T-helper 1 cell treated with Interleukin-12 subunit alpha and Interleukin-12 subunit beta and Interleukin-4 antibody, amounts not matched to agents 30 ng/mL and 1 ng/mL, for 36 hours (primary cell): Measurements from ENCODE around the gene KCNJ12. TPM values are rescaled to one million over a fixed set of nuclear protein-coding genes. Genes with fewer than 3 reads are reported as not detected.
"Not testable (repeated sequence)": the region's sequence is repeated elsewhere in the genome, so short reads cannot be mapped to it uniquely, and the experiment has no call there.

Experiments used
- intact Hi-C: fragments of 100-400 bp; cut with micrococcal nuclease; formaldehyde crosslinking; loops from one replicate; pipeline ENCODE4 v1.15.1; 2024
- total RNA-seq: library from RNA; stranded (reverse); gene quantifications from 2 replicates; pipeline ENCODE4 v1.2.3, GENCODE V29; 2022

The KCNJ12 gene
- total RNA-seq, 1 donor from 2014 or later: not detected

- intact Hi-C loops: not testable (repeated sequence)
Observed at GRCh38 chr17:21406616-21407404, 30.7 kb downstream of the KCNJ12 start.

DNA sequence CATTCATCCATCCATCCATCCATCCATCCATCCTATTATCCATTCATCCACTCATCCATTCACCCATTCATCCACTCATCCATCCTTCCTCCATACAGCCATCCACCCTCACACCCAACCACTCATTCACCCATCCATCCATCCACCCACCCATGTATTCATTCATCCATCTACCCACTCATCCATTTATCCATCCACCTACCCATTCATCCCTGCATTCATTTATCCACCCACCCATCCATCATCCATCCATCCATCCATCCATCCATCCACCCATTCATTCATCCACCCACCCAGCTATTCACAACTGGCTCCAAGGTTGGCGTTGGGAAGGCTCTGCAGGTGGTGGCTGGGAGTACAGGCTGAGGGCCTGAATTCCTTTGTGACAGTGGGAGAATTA, 31.6 kb downstream of the KCNJ12 start:
- intact Hi-C loops: not testable (repeated sequence)

DNA sequence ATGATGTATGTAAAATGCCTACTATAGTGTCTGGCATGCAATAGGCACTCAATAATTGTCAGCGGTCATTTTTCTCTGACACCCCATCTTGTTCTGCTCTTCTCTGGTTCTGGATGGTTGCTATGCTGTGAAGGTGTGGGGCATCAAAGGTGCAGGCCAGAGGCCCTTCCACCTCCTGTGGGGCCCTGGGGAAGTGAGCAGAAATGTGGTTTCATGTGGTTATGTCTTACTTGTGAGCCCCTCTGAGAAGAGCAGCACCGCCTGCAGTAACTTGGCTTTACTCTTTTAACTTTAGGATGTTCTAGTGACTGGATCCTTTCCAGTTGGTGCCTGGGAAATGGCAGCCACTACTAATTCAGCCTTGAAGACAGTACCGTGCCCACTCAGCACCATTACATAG, 32.1 kb downstream of the KCNJ12 start:
- intact Hi-C loops: not testable (repeated sequence)

GRCh38 chr17:21408766-21409300, 32.7 kb downstream of the KCNJ12 start:
- intact Hi-C loops: not testable (repeated sequence)

DNA sequence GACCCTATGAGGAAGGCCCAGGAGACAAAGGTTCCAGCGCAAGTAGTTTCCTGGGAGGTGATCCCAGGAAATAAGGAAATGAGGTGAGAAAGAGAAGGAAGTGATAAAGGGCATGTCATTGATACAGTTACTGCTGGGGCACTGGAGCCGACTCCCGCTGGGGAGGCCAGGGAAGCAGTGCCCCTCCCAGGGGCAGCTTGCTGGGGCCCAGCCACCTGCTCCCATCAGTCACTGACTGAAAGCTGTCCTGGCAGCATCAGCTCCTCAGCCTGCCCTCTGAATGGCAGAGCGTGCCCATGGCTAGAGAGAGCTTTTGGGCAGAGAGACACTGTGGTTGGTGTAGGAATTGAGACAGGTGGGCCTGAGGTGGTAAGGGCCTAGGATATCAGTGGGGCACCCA, 33.2 kb downstream of the KCNJ12 start:
- intact Hi-C loops: not testable (repeated sequence)

DNA sequence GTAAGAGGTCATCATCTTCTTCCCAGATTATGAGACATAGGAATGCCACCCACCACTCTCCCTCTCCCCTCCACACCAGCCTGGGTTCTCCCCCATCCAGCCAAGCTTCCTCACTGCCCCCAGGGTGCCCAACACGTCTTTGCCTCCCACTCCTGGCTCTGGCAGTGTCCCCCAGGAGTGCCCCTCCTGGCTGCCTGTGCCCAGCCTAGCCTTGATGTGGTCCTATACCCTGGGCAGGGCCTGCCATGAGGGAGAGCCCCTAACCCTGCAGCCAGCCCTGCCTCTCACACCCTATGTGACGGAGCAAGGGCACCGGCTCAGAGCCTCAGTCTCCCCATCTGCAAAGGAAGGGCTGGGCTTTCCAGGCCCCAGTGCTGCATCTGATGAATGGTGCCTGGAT, 33.8 kb downstream of the KCNJ12 start:
- intact Hi-C loops: not testable (repeated sequence)

GRCh38 chr17:21410371-21410770, 34.2 kb downstream of the KCNJ12 start:
- intact Hi-C loops: not testable (repeated sequence)

- intact Hi-C loops: not testable (repeated sequence)
Observed at GRCh38 chr17:21410906-21411678, 34.9 kb downstream of the KCNJ12 start.

DNA sequence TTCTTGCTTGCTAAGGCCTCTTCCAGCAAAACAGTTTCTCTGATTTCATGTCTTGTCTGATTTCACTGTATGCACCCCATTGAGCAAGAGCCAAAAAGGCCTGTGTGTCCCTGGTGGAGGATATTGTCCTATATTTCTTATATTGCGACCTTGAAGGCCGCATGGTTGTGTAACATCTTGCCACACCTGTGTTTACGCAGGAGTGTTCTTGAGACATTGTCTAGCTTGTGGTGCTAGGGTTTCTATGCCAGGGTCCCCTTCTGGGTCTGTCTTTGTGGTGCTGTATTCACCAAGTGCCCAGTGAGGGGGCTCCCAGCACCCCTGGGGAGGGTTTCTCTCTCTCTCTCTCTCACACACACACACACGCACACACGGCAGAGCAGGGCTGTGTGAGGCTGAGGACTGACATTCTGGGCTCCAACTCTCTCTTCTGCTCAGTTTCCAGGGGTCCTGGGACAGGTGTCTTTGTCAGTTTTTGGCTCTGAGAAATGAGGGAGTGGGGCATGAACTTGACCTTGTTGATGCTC, 35.6 kb downstream of the KCNJ12 start:
- intact Hi-C loops: not testable (repeated sequence)

DNA sequence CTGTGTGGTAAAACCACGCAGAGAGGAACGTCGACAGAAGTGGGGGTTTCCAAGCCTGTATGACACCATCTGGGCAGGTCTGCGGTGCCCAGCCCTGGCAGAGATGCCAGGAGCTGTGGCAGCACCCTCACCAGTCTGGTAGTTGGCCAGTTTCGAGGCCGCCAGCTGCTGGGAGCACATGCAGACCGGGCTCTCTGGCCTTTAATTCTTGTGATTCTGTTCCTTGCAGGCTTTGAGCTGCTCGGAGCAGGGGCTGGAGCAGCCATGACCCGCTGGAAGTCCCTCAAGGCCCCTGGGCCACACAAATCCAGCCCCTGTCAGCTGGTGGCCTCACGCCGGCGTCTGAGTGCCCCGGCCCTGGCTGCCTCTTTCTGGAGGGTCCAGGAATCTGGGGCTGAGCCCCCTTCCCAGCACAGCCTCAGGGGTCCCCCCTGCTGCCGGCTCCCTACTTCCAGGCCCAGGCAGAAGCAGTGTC, 36.1 kb downstream of the KCNJ12 start:
- intact Hi-C loops: not testable (repeated sequence)

- intact Hi-C loops: not testable (repeated sequence)
Observed at GRCh38 chr17:21413570-21414279, 37.6 kb downstream of the KCNJ12 start.

DNA sequence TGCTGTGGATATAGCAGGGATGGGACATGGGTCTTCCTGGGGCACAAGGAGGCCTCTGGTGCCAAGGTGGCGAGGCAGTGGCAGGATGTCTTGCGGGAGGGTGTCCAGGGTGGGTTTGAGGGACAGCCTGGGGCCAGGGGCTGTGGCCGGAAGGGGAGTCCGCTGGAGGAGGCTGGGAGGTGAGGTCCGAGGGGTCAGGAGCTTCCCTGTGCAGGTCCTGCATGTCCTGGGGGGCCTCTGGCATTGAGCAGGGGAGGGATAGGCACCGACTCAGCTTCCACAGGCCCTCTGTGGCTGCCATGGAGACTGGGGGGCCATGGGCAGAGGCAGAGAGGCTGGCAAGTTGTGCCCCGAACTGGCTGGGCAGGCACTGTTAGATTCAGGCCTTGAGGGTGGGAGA, 38.5 kb downstream of the KCNJ12 start:
- intact Hi-C loops: not testable (repeated sequence)

DNA sequence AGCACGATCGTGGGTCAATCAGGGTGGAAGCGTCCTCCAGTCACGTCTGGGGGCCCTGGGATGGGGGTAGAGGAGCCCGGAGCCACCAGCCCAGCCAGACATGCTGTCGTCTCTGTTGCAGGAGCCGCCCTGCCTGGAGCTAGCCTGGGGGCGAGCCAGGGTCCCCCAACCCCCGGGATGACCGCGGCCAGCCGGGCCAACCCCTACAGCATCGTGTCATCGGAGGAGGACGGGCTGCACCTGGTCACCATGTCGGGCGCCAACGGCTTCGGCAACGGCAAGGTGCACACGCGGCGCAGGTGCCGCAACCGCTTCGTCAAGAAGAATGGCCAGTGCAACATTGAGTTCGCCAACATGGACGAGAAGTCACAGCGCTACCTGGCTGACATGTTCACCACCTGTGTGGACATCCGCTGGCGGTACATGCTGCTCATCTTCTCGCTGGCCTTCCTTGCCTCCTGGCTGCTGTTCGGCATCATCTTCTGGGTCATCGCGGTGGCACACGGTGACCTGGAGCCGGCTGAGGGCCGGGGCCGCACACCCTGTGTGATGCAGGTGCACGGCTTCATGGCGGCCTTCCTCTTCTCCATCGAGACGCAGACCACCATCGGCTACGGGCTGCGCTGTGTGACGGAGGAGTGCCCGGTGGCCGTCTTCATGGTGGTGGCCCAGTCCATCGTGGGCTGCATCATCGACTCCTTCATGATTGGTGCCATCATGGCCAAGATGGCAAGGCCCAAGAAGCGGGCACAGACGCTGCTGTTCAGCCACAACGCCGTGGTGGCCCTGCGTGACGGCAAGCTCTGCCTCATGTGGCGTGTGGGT, 39.2 kb downstream of the KCNJ12 start:
- intact Hi-C loops: not testable (repeated sequence)

DNA sequence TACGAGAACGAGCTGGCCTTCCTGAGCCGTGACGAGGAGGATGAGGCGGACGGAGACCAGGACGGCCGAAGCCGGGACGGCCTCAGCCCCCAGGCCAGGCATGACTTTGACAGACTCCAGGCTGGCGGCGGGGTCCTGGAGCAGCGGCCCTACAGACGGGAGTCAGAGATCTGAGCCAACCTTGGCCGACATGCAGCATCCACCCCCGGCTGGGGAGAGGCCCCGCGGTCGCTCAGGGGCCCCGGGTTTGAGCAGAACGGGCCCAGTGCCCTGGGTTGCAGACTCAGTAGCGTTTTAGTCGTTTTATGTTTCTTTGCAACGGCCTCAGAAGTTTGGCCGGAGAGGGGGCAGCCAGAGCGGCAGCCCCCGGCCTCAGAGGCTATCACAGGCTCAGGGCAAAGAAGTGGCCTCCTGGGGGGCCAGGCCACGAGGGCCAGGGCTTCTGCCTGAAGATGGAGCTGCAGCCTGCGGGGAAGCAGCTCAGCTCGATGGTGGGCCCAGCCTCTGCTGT, 40.4 kb downstream of the KCNJ12 start:
- intact Hi-C loops: not testable (repeated sequence)

DNA sequence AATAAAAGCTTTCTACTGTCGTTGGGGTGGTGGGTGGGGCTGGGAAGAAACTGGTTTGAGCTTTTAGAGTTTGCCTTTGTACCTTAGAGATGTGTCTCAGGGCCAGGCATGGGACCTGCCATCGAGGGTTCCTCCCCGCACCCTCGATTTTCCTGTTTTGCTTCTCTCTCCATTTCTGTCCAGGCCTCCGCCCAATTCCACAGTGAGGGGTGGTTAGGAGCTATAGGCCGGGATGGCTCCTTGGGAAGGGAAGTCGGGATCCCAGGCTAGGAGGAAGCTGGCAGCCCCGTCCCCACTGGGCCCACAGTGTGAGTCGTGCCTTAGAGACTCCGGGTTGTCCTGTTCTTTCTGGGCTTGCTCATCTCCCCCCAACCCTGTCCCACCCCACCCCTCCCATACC, 41.2 kb downstream of the KCNJ12 start:
- intact Hi-C loops: not testable (repeated sequence)

DNA sequence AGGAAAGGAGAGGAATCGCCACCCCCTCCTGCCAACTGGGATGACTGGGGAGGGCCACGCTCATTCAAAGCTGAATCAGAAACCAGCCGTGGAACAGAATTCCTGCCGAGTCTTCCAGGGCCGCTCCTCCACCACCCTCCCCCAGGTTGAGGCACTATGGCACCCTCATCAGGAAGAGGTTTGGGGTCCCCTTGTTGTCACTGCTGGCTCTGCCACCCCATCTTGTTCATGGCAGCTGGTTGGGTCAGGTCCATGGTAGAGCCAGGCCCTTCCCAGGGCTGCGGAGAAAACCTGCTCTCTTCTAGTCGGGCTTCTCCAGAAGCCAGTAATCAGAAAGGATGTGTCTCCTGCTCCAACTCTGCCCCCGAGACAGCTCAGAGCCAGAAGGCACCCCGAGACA, 41.8 kb downstream of the KCNJ12 start:
- intact Hi-C loops: no loop called here

GRCh38 chr17:21418446-21419298, 42.5 kb downstream of the KCNJ12 start:
- intact Hi-C loops: no loop called here

- intact Hi-C loops: no loop called here
Observed at GRCh38 chr17:21419299-21420239, 43.4 kb downstream of the KCNJ12 start.
